Liver (tissue), 9 donors: ENCODE results near the gene DPYD. TPM values are rescaled to one million over a fixed set of nuclear protein-coding genes. Genes with fewer than 3 reads are reported as not detected.

Experiments used
- DNase-seq: peaks from one replicate; pipeline ENCODE4 v3.0.0-alpha.2; 2017; ENCODE audit warnings: low spot score
- H3K27ac ChIP-seq, 2 donors: one replicate each; pipeline ENCODE4 v1.7.0; 2013; ENCODE audit warnings: inconsistent platforms in 2 of 2, low read length in 2 of 2, control low read depth in 1 of 2, low read depth in 1 of 2, mild to moderate bottlenecking in 1 of 2
- H3K27me3 ChIP-seq, 4 donors: one replicate each; pipeline versions ENCODE4 v1.6.1 to v1.7.0; 2013; ENCODE audit warnings: low read length in 3 of 4, inconsistent platforms in 1 of 4, mild to moderate bottlenecking in 1 of 4, moderate library complexity in 1 of 4; ENCODE audit not compliant: control insufficient read depth in 4 of 4, insufficient read depth in 4 of 4
- H3K36me3 ChIP-seq, 4 donors: one replicate each; pipeline versions ENCODE4 v1.6.1 to v1.7.0; 2013; ENCODE audit warnings: low read length in 3 of 4, mild to moderate bottlenecking in 3 of 4, low read depth in 1 of 4, moderate library complexity in 1 of 4; ENCODE audit not compliant: control insufficient read depth in 4 of 4, insufficient read depth in 3 of 4
- H3K4me1 ChIP-seq, 4 donors: one replicate each; pipeline versions ENCODE4 v1.6.1 to v1.7.0; 2013; ENCODE audit warnings: low read length in 3 of 4, mild to moderate bottlenecking in 3 of 4, moderate library complexity in 1 of 4; ENCODE audit not compliant: control insufficient read depth in 4 of 4, insufficient read depth in 4 of 4
- H3K4me3 ChIP-seq, 3 donors: one replicate each; pipeline versions ENCODE4 v1.6.1 to v1.7.0; 2013; ENCODE audit warnings: low read length in 3 of 3, control low read depth in 1 of 3, low read depth in 1 of 3, mild to moderate bottlenecking in 1 of 3
- H3K9ac ChIP-seq, 2 donors: one replicate each; pipeline ENCODE4 v1.7.0; 2013; ENCODE audit warnings: low read length in 2 of 2, mild to moderate bottlenecking in 2 of 2, moderate library complexity in 2 of 2, control low read depth in 1 of 2, low read depth in 1 of 2
- H3K9me3 ChIP-seq, 4 donors: one replicate each; pipeline versions ENCODE4 v1.6.1 to v1.7.0; 2013; ENCODE audit warnings: low read length in 3 of 4; ENCODE audit not compliant: control insufficient read depth in 4 of 4
- CTCF ChIP-seq: fragments of 150-350 bp; IDR thresholded peaks from 2 replicates; pipeline ENCODE4 v1.5.1; 2017; ENCODE audit warnings: improper control_type of control experiment, low read depth, low read length; ENCODE audit not compliant: missing input control
- EGR1 ChIP-seq, 2 donors: IDR thresholded peaks; 2 replicates each; pipeline ENCODE4 v1.6.1; 2016 to 2018; ENCODE audit warnings: antibody characterized with exemption in 2 of 2, low read depth in 2 of 2
- GABPA ChIP-seq, 2 donors: IDR thresholded peaks in 1 of 2; conservative IDR thresholded peaks in 1 of 2; 2 replicates each; pipeline ENCODE4 v1.6.1; 2016; ENCODE audit warnings: antibody characterized with exemption in 2 of 2, mild to moderate bottlenecking in 1 of 2, moderate library complexity in 1 of 2
- HNF4G ChIP-seq: IDR thresholded peaks from 2 replicates; pipeline ENCODE4 v1.6.1; 2016; ENCODE audit warnings: antibody characterized with exemption
- JUND ChIP-seq, 2 donors: IDR thresholded peaks; 2 replicates each; pipeline ENCODE4 v1.6.1; 2016; ENCODE audit warnings: antibody characterized with exemption in 2 of 2
- RAD21 ChIP-seq, 2 donors: IDR thresholded peaks; 2 replicates each; pipeline ENCODE4 v1.6.1; 2016; ENCODE audit warnings: antibody characterized with exemption in 2 of 2, mild to moderate bottlenecking in 2 of 2
- RXRA ChIP-seq, 2 donors: IDR thresholded peaks; 2 replicates each; pipeline ENCODE4 v1.6.1; 2017 to 2018; ENCODE audit warnings: antibody characterized with exemption in 2 of 2, mild to moderate bottlenecking in 1 of 2
- TAF1 ChIP-seq: conservative IDR thresholded peaks from 2 replicates; pipeline ENCODE4 v1.6.1; 2016; ENCODE audit warnings: antibody characterized with exemption, mild to moderate bottlenecking
- YY1 ChIP-seq: IDR thresholded peaks from 2 replicates; pipeline ENCODE4 v1.6.1; 2016; ENCODE audit warnings: antibody characterized with exemption, mild to moderate bottlenecking
- ZBTB33 ChIP-seq: IDR thresholded peaks from 2 replicates; pipeline ENCODE4 v1.6.1; 2016; ENCODE audit warnings: antibody characterized with exemption
- WGBS: extraction: QIAGEN DNeasy Blood & Tissue Kit; methylation state at CpG from one replicate; pipeline ENCODE4 v1.1.7; 2013; 5-methylcytosine and 5-hydroxymethylcytosine counted together
- polyA plus RNA-seq, 2 donors: library from polyadenylated mRNA; stranded (reverse) in 1 of 2; unstranded in 1 of 2; fragments of 200-250 nt in 1 of 2; fragments of >200 nt in 1 of 2; fragmentation: Nextera tagmentation in 1 of 2; extraction: Ambion mirVana in 1 of 2; gene quantifications; one replicate each; pipeline versions ENCODE4 v1.2.1 to v1.2.3, GENCODE V29; 2013 to 2015
- total RNA-seq, 2 donors: library from RNA; depleted of rRNA; stranded (reverse); fragments of >200 nt; gene quantifications; one replicate each; pipeline ENCODE4 v1.2.3, GENCODE V29; 2014
- TF ChIP-seq, protein P1 (sequence below): IDR thresholded peaks from 2 replicates; pipeline ENCODE4 v1.6.1; 2016; ENCODE audit warnings: antibody characterized with exemption
- donor health status: healthy.
- donor health status: healthy.
- donor health status: healthy.
- donor health status: healthy.
- donor health status: healthy.

DPYD gene
- total and polyA plus RNA-seq, 4 donors = 16.2 to 142 (median 47.0) TPM

GRCh38 chr1:97660431-97661105 is 260.3 kb downstream of the DPYD start (continued):
- TF ChIP-seq CTCF (no peak), GABPA (IDR thresholded peaks at IDR 0.05 in 1 of 2, conservative IDR thresholded peaks at IDR 0.05 in 1 of 2) (no peak), TAF1 (no peak), HNF4G (no peak)

DNA sequence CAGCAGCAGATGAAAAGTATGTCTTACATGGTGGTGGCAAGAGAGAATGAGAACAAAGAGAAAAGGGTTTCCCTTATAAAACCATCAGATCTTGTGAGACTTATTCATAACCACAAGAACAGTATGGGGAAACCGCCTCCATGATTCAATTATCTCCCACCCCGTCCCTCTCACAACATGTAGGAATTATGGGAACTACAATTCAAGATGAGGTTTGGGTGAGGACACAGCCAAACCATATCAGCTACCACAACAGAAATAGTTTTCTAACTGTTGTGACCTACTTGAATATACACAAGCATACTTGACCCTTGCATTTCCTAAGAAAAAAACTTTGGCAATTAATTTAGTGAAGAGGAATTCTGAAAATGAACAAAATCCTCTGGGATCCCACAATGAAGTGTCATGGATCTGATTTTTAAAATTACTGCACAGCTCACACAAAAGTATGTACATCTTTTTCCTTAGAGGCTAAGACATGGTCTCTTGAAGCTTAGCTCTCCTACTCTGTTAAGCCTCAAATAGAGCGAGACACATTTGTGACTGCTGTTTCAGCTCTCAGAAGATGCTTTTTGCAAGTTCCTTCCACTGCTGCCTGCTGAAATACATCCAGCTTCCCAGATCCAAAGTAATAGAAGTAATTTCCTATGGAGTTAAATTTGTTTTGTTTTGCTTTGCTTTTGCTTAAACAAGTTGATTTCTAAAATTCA is 265.8 kb downstream of the DPYD start:
- Histone ChIP-seq H3K36me3 (no peaks in the 10 kb centered on the region), H3K27ac (no peak overlapping the region), H3K9me3 (no peaks in the 10 kb centered on the region), H3K4me3 (no peak overlapping the region), H3K9ac (no peak overlapping the region), H3K27me3 (no peaks in the 10 kb centered on the region), H3K4me1 (no peaks in the 10 kb centered on the region)
- TF ChIP-seq ZBTB33 (no peak), TAF1 (no peak), EGR1 (IDR thresholded peaks at IDR 0.05; ENCODE audit: low read depth in 2 of 2) (no peak), YY1 (no peak), RAD21 (IDR thresholded peaks at IDR 0.05) (no peak), JUND (IDR thresholded peaks at IDR 0.05) (no peak)
- TF ChIP-seq, protein P1, sequence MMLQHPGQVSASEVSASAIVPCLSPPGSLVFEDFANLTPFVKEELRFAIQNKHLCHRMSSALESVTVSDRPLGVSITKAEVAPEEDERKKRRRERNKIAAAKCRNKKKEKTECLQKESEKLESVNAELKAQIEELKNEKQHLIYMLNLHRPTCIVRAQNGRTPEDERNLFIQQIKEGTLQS = no peak
- 93% methylated on average over 3 of the region's 3 CpGs for WGBS
- DNase-seq = no peak

- no peak for TF ChIP-seq RXRA (IDR thresholded peaks at IDR 0.05)
- no peak for TF ChIP-seq GABPA (IDR thresholded peaks at IDR 0.05 in 1 of 2, conservative IDR thresholded peaks at IDR 0.05 in 1 of 2)
- Histone ChIP-seq H3K27ac (no peak overlapping the region), H3K27me3 (no peaks in the 10 kb centered on the region), H3K9ac (no peak overlapping the region), H3K9me3 (peaks cover 0 to 4% (median 3%) of the 10 kb centered on the region in 4 donors), H3K36me3 (peaks cover 0 to 5% (median 2%) of the 10 kb centered on the region in 4 donors), H3K4me1 (no peaks in the 10 kb centered on the region), H3K4me3 (no peak overlapping the region)
- no peak for DNase-seq
- 97% methylated on average over 3 of the region's 3 CpGs for WGBS
Observed at GRCh38 chr1:97651250-97651649, 269.6 kb downstream of the DPYD start.
